SIG-M5 treated with dmso at 0.1 percent for 504 hours (cell line): ENCODE measurements around the gene RHOA.
A peak's percentile ranks its signal among the peaks of the same experiment; 100 is the strongest.

Experiments
- DNase-seq: peaks from one replicate; lab custom pipeline; 2025; ENCODE audit not compliant: unreplicated experiment; lab: John Stamatoyannopoulos, UW

RHOA gene

DNA sequence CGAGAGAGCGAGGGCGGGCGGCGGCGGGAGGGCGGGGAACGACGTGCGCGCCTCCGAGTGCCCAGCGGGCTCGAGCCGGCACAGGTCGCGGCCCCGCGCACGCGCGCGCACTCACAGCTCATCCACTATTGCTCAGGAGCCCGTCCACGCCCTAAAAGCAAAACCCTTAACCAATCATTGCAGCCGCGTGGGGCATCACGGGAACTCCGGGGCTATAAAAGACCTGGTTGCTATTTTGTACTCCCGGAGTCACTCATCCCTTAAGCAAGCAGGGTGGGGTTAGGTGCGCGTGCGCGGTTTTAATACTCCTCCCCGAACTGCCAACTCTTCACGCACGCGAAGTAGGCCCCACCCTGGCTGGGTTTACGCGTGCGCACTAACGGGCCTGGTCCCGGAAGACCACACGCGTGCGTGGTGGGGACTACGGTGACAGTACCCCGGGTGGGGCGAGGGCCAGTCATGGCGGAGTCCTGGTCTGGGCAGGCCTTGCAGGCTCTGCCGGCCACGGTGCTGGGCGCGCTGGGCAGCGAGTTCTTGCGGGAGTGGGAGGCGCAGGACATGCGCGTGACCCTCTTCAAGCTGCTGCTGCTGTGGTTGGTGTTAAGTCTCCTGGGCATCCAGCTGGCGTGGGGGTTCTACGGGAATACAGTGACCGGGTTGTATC is at the start of gene RHOA, which contains the start of gene TCTA:
Gene RHOA (minus strand): TSS at position 9 of the 664 bp plus-strand sequence. CDS start 36,387 bp downstream, outside the sequence.
Gene TCTA (plus strand): TSS at position 456 of the 664 bp plus-strand sequence. CDS start 4 bp downstream, at position 460.
- DNase-seq, result peak; percentile 100

GRCh38 chr3:49460956-49461355 is 49.2 kb upstream of the RHOA start:
- DNase-seq, result no peak

DNA sequence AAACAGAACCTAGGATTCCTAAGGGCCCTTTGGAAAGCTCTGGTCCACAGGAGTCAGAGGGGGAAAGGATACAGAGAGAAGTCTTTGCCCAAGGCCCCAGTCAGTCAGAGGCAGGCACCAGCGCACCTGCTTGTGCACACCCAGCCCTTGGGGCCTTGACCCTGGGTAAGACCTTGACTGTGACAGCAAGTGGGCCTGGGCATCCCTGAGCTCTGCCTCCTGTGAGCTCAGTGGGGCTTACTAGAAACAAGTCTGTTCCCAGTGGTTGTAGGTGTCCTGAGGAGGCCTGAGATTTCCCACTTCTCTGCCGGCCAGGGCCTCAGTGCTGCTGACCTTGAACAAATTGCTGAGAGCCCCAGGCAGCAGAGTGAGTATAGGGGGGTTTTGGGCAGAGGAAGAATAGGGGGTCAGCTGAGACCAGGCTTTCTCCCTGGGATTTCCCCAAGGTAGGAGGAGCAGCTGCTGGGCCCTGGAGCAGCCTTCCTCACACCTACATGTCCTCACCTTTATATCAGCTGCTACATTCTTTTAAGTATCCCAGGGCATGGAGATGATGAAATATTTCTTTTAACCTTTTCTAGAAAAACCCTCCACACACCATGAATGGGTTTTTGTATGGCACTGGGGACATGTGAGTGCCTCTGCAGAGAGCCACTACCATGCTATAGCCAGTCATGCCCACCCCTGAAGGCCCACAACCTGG is 48.6 kb upstream of the RHOA start:
- DNase-seq, result no peak

DNA sequence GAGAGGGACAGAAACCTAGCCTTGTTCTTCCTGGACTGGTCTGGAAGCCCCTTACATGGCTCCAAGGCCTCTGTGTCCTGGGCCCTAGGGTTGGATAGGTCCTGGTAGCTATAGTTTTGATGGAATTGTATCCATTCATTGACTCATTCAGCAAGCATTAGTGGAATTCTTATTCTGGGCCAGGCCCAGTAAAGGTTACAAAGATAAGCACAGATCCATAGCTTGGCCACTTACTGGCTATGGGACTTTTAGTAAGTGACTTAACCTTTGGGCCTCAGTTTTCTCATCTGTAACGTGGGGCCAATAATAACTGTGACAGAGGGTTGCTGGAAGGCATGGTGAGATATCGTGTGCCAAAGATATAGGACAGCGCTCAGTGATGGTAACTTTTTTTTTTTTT is 44.7 kb upstream of the RHOA start:
- no peak for DNase-seq

DNA sequence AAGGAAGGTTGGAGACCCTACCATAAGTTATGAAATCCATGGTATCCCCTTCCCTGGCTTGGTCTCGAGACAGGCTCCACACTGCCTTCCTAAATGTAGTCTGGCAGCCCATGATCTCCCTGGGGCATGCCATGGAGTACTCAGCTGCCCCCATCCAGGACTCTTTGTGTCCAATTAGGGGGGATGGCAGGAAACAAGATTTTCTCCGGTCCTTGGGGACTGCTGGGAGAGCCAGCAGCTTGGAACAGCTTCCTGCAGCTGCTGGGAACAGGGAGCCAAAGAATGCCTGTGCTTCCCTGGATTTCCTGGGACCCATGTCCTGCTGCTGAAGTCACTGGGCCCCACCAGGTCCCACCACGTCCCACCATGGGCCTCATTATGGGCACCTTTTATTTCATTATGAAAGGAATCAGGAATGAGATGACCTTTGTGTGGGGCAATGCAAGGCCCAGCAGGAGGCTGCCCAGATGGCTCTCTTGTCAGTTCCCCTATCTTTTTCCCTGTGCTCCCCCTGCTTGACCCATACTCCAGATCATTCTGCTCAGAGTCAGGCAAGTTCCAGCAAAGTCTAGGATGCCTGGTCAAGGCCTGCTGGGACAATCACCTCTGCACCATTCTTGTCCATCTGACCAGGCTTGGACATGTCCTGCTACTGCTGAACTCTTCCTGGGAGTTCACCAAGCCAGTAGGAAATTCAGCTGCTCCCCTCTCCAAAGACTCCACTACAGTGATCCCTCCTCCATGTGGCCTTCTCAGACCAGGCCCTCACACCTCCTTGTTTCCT is 43.3 kb upstream of the RHOA start:
- DNase-seq, result no peak

DNA sequence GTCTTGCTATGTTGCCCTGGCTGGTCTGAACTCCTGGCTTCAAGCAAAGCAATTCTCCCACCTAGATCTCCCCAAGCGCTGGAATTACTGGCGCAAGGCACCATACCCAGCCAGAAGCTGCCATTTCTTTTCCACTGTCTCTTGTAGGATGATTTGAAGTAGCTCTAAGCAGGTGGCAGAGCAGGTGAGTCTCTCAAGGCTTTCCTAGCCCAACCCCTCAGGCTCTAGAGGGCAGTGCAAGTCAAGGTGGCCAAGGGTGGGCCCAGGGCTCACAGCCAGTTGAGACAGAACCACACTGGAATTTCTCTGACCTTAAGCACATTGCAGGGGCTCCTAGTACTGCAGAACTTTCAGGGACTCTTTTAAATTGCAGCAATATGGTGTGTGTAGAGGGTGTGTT is 42.7 kb upstream of the RHOA start:
- DNase-seq, result no peak

GRCh38 chr3:49453621-49454020 is 41.8 kb upstream of the RHOA start:
- DNase-seq, result no peak

DNA sequence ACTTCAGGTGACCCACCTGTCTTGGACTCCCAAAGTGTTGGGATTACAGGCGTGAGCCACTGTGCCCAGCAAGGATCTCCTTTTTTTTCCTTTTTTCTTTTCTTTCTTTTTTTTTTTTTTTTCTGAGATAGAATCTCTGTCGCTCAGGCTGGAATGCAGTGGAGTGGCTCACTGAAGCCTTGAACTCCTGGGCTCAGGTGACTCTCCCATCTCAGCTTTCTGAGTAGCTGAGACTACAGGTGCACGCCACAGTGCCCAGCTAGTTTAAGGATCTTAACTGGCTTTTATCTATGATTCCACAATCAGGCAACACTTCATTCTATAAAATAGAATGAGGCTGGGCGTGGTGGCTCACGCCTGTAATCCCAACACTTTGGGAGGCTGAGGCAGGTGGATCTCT is 33.6 kb upstream of the RHOA start:
- DNase-seq, result no peak

GRCh38 chr3:49434731-49435130 is 23.0 kb upstream of the RHOA start:
- no peak for DNase-seq

DNA sequence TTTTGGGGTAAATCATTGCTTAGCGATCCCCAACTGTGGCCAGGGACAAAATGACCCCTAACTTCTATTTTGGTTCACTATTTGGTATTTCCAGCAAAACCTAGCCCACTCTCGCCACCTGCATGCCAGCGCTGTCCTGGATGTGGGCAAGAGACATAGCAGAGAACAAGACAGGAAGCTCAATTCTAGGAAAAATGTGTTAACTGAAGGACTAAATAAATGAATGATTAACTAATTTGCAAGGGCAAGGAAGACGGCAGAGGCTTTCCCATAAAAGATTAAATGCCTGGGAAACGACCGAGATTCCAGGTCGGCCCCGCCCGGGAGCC is 16.9 kb upstream of the RHOA start:
- peak; percentile 36 for DNase-seq

DNA sequence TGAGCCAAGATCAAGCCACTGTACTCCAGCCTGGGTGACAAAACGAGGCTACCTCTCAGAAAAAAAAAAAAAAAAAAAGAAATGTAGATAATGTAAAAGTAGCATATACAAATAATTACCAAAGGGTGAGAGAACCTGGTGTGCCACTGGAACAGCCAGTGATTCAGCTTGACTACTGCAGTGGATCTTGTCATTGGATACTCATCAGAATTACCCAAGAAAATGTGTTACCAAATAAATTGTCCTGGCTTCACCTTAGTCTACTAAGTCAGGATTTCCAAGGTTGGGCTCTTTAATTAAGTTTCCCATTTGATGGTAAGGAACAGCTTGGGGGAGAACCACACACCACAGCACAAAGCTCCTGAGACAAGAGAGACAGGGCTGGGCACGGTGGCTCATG is 15.8 kb upstream of the RHOA start:
- no peak for DNase-seq

DNA sequence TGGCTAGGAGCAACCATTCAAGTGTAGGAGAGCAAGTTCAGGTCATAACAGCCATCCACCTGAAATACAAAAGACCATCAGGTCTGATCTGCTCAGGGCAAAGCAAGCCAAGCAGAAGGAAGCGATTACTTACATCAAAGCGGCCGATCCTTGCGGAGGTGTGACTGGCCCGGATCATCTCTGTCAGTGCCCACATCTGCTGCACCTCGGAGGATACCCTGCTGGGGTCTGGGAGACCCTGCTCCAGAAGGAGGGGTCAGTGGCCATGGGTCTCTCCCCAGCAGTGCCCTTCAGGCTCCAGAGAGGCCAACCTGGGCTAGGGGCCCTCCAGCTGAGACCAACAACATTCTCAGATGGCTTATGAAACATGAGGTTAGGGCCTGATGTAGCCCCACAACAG is 13.0 kb upstream of the RHOA start:
- no peak for DNase-seq

- DNase-seq, result no peak
Measured at GRCh38 chr3:49422379-49423248, 10.8 kb upstream of the RHOA start, which contains the start of gene AMT. AMT (minus strand) TSS chr3:49422473; CDS start chr3:49422450, 23 bp downstream.

- no peak for DNase-seq
Measured at GRCh38 chr3:49421890-49422378, 10.2 kb upstream of the RHOA start.

- DNase-seq, result no peak
Measured at GRCh38 chr3:49417516-49418120, 5.8 kb upstream of the RHOA start.

DNA sequence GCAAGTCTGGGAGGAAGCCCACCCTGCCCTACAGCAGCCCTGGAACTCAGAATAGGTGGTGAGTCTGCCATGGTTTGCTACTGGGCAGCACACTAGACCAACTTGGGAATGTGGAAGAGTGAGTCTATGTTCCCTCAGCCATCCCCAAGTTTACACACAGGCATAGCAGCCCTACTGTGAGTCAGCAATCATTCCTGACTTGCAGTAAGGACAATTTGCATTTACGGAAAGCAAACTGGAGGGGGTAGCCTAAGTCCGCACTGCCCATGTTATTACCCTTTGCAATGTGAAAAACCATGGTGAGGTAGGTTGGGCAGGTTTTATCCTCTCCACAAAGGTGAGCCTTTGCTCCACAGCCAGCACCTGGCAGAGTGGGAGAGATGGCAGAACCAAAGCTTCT is 5.1 kb upstream of the RHOA start:
- no peak for DNase-seq

GRCh38 chr3:49415931-49416601 is 4.3 kb upstream of the RHOA start:
- DNase-seq, result peak; percentile 72

DNA sequence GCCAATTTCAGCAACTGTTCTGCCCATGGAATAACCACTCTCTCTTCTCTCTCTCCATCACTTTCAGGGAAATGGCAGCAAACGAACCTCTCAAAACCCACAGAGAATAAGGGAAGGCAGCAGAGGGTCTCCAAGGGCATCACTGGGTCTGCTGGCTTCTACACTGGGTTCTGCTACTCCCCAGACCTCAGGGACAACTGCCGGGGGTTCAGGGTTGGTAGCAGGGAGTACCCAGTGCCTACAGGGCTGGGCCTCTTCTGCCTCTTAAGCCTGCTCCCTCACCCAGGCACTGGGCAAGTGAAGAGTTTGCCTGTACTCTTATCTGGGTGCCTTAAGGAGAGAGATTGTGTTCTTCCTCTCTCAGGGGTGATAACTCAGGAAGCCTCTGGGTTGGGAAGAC is 3.0 kb upstream of the RHOA start:
- no peak for DNase-seq

DNA sequence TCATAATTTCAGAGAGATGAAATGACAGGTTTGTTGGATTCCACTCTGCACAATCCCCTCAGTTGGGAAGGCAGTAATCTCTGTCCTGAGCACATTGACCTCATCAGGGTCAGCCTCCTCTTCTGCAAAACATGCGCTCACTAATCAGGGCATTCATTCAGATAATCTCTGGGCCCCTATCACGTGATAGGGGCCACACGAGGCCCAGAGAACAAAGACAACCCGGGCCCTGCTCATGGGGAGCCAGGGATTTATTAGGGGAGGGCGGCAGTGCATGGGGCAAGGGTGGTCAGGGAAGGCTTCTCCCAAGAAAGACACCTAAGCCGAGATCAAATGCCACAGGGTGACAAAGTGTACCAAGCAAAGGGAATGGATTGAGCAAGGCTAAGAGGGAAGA is 1.6 kb upstream of the RHOA start:
- no peak for DNase-seq
